HEK293 (cell line): ENCODE data around the gene B4GALNT1.

Experiments
- CTCF ChIA-PET: fragments of 350-600 bp; formaldehyde crosslinking; extraction: SDS; loops from one replicate; lab custom pipeline; 2021; ENCODE audit warnings: antibody characterized with exemption; lab: Yijun Ruan, JAX
- POLR2A ChIA-PET: fragments of 300-600 bp; formaldehyde crosslinking; extraction: SDS; loops from one replicate; lab custom pipeline; 2020; ENCODE audit warnings: antibody characterized with exemption, inconsistent platforms; lab: Yijun Ruan, JAX
- H3K27ac ChIP-seq: fragments of 200-500 bp; sonication (Bioruptor generic); 2 replicates; pipeline ENCODE4 v1.5.1; 2014; ENCODE audit warnings: low read depth, low read length, control low read depth, inconsistent platforms; ENCODE audit errors: extremely low read depth
- H3K36me3 ChIP-seq, 2 experiments: fragments of 200-500 bp in 1 of 2; sonication (Bioruptor generic) in 1 of 2; 1 replicate in 1 of 2; 2 replicates in 1 of 2; pipeline ENCODE4 v1.5.1; 2014 to 2017; ENCODE audit warnings: inconsistent platforms in 2 of 2, low read length in 2 of 2; ENCODE audit not compliant: control insufficient read depth in 2 of 2, insufficient read depth in 1 of 2
- H3K4me1 ChIP-seq: fragments of 200-500 bp; sonication (Bioruptor generic); 2 replicates; pipeline ENCODE4 v1.5.1; 2014; ENCODE audit warnings: mild to moderate bottlenecking, low read length, inconsistent platforms; ENCODE audit not compliant: control insufficient read depth, insufficient read depth
- H3K4me3 ChIP-seq: 2 replicates; pipeline ENCODE4 v1.5.1; 2011; ENCODE audit warnings: low read depth, mild to moderate bottlenecking, control low read depth, low read length, moderate library complexity
- H3K9me3 ChIP-seq: fragments of 200-500 bp; sonication (Bioruptor generic); 2 replicates; pipeline ENCODE4 v1.5.1; 2014; ENCODE audit warnings: low read depth, low read length, inconsistent platforms; ENCODE audit not compliant: control insufficient read depth, insufficient read depth
- EGR2 ChIP-seq: fragments of 450-650 bp; formaldehyde crosslinking; IDR thresholded peaks from 2 replicates; pipeline ENCODE4 v1.5.1; 2016; ENCODE audit warnings: low read depth, missing biosample characterization, missing genetic modification characterization
- GLI4 ChIP-seq: fragments of 450-650 bp; formaldehyde crosslinking; IDR thresholded peaks from 2 replicates; pipeline ENCODE4 v1.5.1; 2016; ENCODE audit warnings: missing biosample characterization, missing genetic modification characterization
- KLF17 ChIP-seq: fragments of 450-650 bp; formaldehyde crosslinking; IDR thresholded peaks from 2 replicates; pipeline ENCODE4 v1.5.1; 2016; ENCODE audit warnings: missing biosample characterization, missing genetic modification characterization
- PRDM1 ChIP-seq: fragments of 450-650 bp; formaldehyde crosslinking; IDR thresholded peaks from 2 replicates; pipeline ENCODE4; 2016; ENCODE audit warnings: missing biosample characterization, missing genetic modification characterization
- SP3 ChIP-seq: fragments of 450-650 bp; formaldehyde crosslinking; IDR thresholded peaks from 2 replicates; pipeline ENCODE4 v1.5.1; 2016; ENCODE audit warnings: missing biosample characterization, missing genetic modification characterization
- TRIM28 ChIP-seq: IDR thresholded peaks from 2 replicates; pipeline ENCODE4 v1.6.1; 2011; ENCODE audit warnings: low read length, control low read depth, borderline replicate concordance
- ZBTB11 ChIP-seq: fragments of 450-650 bp; formaldehyde crosslinking; conservative IDR thresholded peaks from 2 replicates; pipeline ENCODE4 v1.5.1; 2016; ENCODE audit warnings: low read depth, missing biosample characterization, missing genetic modification characterization
- ZBTB20 ChIP-seq: fragments of 450-650 bp; formaldehyde crosslinking; IDR thresholded peaks from 2 replicates; pipeline ENCODE4 v1.5.1; 2016; ENCODE audit warnings: missing biosample characterization, missing genetic modification characterization
- ZBTB44 ChIP-seq: fragments of 450-650 bp; IDR thresholded peaks from 2 replicates; pipeline ENCODE4 v1.5.1; 2018; ENCODE audit warnings: missing biosample characterization, mild to moderate bottlenecking, missing genetic modification characterization
- ZBTB7A ChIP-seq: fragments of 450-650 bp; formaldehyde crosslinking; IDR thresholded peaks from 2 replicates; pipeline ENCODE4 v1.5.1; 2016; ENCODE audit warnings: low read depth, missing biosample characterization, missing genetic modification characterization
- ZEB2 ChIP-seq: fragments of 450-650 bp; formaldehyde crosslinking; IDR thresholded peaks from 2 replicates; pipeline ENCODE4 v1.5.1; 2016; ENCODE audit warnings: missing biosample characterization, missing genetic modification characterization
- ZNF132 ChIP-seq: fragments of 450-650 bp; formaldehyde crosslinking; IDR thresholded peaks from 2 replicates; pipeline ENCODE4 v1.5.1; 2017; ENCODE audit warnings: missing biosample characterization, missing genetic modification characterization, borderline replicate concordance
- ZNF133 ChIP-seq: fragments of 450-650 bp; formaldehyde crosslinking; IDR thresholded peaks from 2 replicates; pipeline ENCODE4 v1.5.1; 2016; ENCODE audit warnings: missing biosample characterization, missing genetic modification characterization
- ZNF138 ChIP-seq: fragments of 450-650 bp; formaldehyde crosslinking; IDR thresholded peaks from 2 replicates; pipeline ENCODE4 v1.5.1; 2016; ENCODE audit warnings: missing biosample characterization, missing genetic modification characterization, borderline replicate concordance
- ZNF24 ChIP-seq: fragments of 450-650 bp; formaldehyde crosslinking; IDR thresholded peaks from 2 replicates; pipeline ENCODE4 v1.5.1; 2016; ENCODE audit warnings: missing biosample characterization, missing genetic modification characterization
- ZNF280C ChIP-seq: fragments of 450-650 bp; formaldehyde crosslinking; IDR thresholded peaks from 2 replicates; pipeline ENCODE4 v1.5.1; 2016; ENCODE audit warnings: missing biosample characterization, missing genetic modification characterization
- ZNF292 ChIP-seq: fragments of 450-650 bp; formaldehyde crosslinking; IDR thresholded peaks from 2 replicates; pipeline ENCODE4 v1.5.1; 2016; ENCODE audit warnings: low read depth, missing biosample characterization, missing genetic modification characterization, borderline replicate concordance
- ZNF513 ChIP-seq: fragments of 450-650 bp; IDR thresholded peaks from 2 replicates; pipeline ENCODE4 v1.5.1; 2018; ENCODE audit warnings: missing biosample characterization, missing genetic modification characterization
- ZNF521 ChIP-seq: fragments of 450-650 bp; formaldehyde crosslinking; IDR thresholded peaks from 2 replicates; pipeline ENCODE4 v1.5.1; 2017; ENCODE audit warnings: missing biosample characterization, mild to moderate bottlenecking, missing genetic modification characterization
- ZNF530 ChIP-seq: fragments of 450-650 bp; formaldehyde crosslinking; IDR thresholded peaks from 2 replicates; pipeline ENCODE4 v1.5.1; 2016; ENCODE audit warnings: low read depth, missing biosample characterization, missing genetic modification characterization
- ZNF664 ChIP-seq: fragments of 450-650 bp; formaldehyde crosslinking; IDR thresholded peaks from 2 replicates; pipeline ENCODE4 v1.5.1; 2016; ENCODE audit warnings: missing biosample characterization, missing genetic modification characterization

B4GALNT1 gene

GRCh38 chr12:57661376-57661775 is 28.4 kb upstream of the B4GALNT1 start (continued):
- TF ChIP-seq ZNF138 (tag by site-specific recombination), result no peak
- peak; percentile 96 for TF ChIP-seq TRIM28
- TF ChIP-seq ZBTB20 (tag by site-specific recombination), result no peak
- no peak for TF ChIP-seq ZEB2
- TF ChIP-seq ZBTB11 (tag by site-specific recombination), result no peak
- no peak for TF ChIP-seq ZNF132 (tag by site-specific recombination)
- TF ChIP-seq PRDM1 (tag by site-specific recombination), result no peak
- no peak for TF ChIP-seq ZNF664

GRCh38 chr12:57658890-57659289 is 25.9 kb upstream of the B4GALNT1 start:
- H3K9me3 ChIP-seq, result no peaks in the 10 kb centered on the region
- H3K36me3 ChIP-seq, result no peaks in the 10 kb centered on the region
- H3K4me3 ChIP-seq, result no peak overlapping the region
- no peak overlapping the region for H3K27ac ChIP-seq
- no peak for TF ChIP-seq ZNF280C (tag by site-specific recombination)
- no peak for TF ChIP-seq ZBTB44 (tag by site-specific recombination)
- TF ChIP-seq KLF17 (tag by site-specific recombination), result no peak
- no peak for TF ChIP-seq SP3 (tag by site-specific recombination)
- TF ChIP-seq ZNF521 (tag by site-specific recombination), result no peak
- TF ChIP-seq, all 188 proteins: peak for 0
- POLR2A ChIA-PET, result no interaction called here
- no peaks in the 10 kb centered on the region for H3K4me1 ChIP-seq
- CTCF ChIA-PET, result interaction anchor here (0.5 kb wide), 1 partner anchor 76 kb away, joined by 5 read pairs; no protein-coding TSS in a partner anchor

GRCh38 chr12:57657744-57658143 is 24.7 kb upstream of the B4GALNT1 start:
- no peak overlapping the region for H3K27ac ChIP-seq
- H3K36me3 ChIP-seq, result no peaks in the 10 kb centered on the region
- no peaks in the 10 kb centered on the region for H3K9me3 ChIP-seq
- CTCF ChIA-PET, result interaction anchor here (1.0 to 1.2 kb wide), 2 partner anchors 16 to 35 kb away, joined by 3 to 4 read pairs; no protein-coding TSS in a partner anchor
- POLR2A ChIA-PET, result interaction anchor here (1.3 kb wide), 1 partner anchor 20 kb away, joined by 3 read pairs; no protein-coding TSS in a partner anchor
- no peaks in the 10 kb centered on the region for H3K4me1 ChIP-seq
- H3K4me3 ChIP-seq, result no peak overlapping the region
- no peak for TF ChIP-seq ZBTB7A (tag by site-specific recombination)
- TF ChIP-seq ZNF24 (tag by site-specific recombination), result no peak
- TF ChIP-seq ZNF133, result no peak
- TF ChIP-seq ZNF530, result no peak
- no peak for TF ChIP-seq GLI4 (tag by site-specific recombination)
- TF ChIP-seq EGR2, result no peak
- no peak for TF ChIP-seq ZNF292 (tag by site-specific recombination)
- no peak for TF ChIP-seq ZNF280C (tag by site-specific recombination)
- no peak for TF ChIP-seq ZNF513
